Prostate gland (tissue), 2 donors: ENCODE data around the gene OSBPL1A.

Source experiments
- CTCF ChIP-seq, 4 experiments: fragments of 200-600 bp in 2 of 4; fragments of 450-650 bp in 2 of 4; sonication (generic) in 2 of 4; IDR thresholded peaks; 1 replicate in 3 of 4; 2 replicates in 1 of 4; pipeline ENCODE4 v1.5.1; 2016 to 2019; ENCODE audit warnings: antibody characterized with exemption in 4 of 4, mild to moderate bottlenecking in 2 of 4, moderate library complexity in 2 of 4
- POLR2A ChIP-seq: fragments of 450-650 bp; IDR thresholded peaks from one replicate; pipeline ENCODE4 v1.6.1; 2016; ENCODE audit warnings: antibody characterized with exemption, mild to moderate bottlenecking
- POLR2AphosphoS5 ChIP-seq: sonication (generic); formaldehyde crosslinking; IDR thresholded peaks from one replicate; pipeline ENCODE4 v1.6.1; 2017; ENCODE audit warnings: antibody characterized with exemption

DNA sequence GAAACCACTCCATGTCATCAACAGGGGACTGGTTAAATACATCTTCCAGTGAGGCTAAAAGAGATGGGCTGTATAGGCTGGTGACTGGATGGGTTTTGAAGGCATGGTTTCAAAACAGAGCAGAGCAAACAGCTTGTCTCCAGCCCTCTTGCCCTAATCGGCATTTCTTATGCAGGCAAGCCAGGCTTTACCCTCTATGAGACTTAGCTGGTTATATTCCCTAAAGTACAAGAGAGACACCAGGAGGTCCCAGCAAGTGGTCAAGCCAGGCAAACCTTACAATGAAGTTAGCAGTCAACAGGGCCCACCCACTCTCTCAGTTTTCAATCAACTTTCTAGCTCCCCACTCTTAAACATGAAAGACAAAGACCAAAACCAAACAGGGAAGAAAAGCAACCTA lies 19.0 kb downstream of the OSBPL1A start:
- TF ChIP-seq CTCF (IDR thresholded peaks at IDR 0.05) (no peak), POLR2AphosphoS5 (no peak), POLR2A (no peak)
